Natural killer cell (primary cell): ENCODE measurements around the gene BOD1L1. TPM values are rescaled to one million over a fixed set of nuclear protein-coding genes. Genes with fewer than 3 reads are reported as not detected.
A peak's percentile ranks its signal among the peaks of the same experiment; 100 is the strongest.

Experiments
- ATAC-seq, 3 donors: fragments of 150-1000 bp in 2 of 3; fragments of 200-7000 bp in 1 of 3; cut with Tn5 transposase; 1 replicate in 1 of 3; 2 replicates in 2 of 3; pipeline ENCODE4 v1.10.0; 2021; ENCODE audit warnings: mild to moderate bottlenecking in 2 of 3, moderate library complexity in 2 of 3
- DNase-seq, 2 donors: peaks; one replicate each; pipeline versions ENCODE4 v3.0.0 to v3.0.0-alpha.2; 2013 to 2021; ENCODE audit warnings: mixed read lengths in 1 of 2
- H3K27ac ChIP-seq: one replicate; pipeline ENCODE4 v1.5.1; 2013; ENCODE audit warnings: mild to moderate bottlenecking, low read length
- H3K27me3 ChIP-seq: one replicate; pipeline ENCODE4 v1.6.1; 2013; ENCODE audit warnings: low read length; ENCODE audit not compliant: control insufficient read depth, insufficient read depth
- H3K36me3 ChIP-seq: one replicate; pipeline ENCODE4 v1.6.1; 2013; ENCODE audit warnings: low read length; ENCODE audit not compliant: control insufficient read depth, insufficient read depth
- H3K4me1 ChIP-seq: one replicate; pipeline ENCODE4 v1.6.1; 2013; ENCODE audit warnings: low read length; ENCODE audit not compliant: control insufficient read depth, insufficient read depth
- H3K4me3 ChIP-seq: one replicate; pipeline ENCODE4 v1.5.1; 2013; ENCODE audit warnings: low read length
- H3K9me3 ChIP-seq: one replicate; pipeline ENCODE4 v1.6.1; 2013; ENCODE audit warnings: low read length; ENCODE audit not compliant: control insufficient read depth, insufficient read depth
- H3K27ac Mint-ChIP-seq, 2 donors: one replicate each; pipeline ENCODE4 v1.8.0; 2022; ENCODE audit warnings: mild to moderate bottlenecking in 2 of 2, mixed read lengths in 2 of 2, moderate library complexity in 1 of 2
- H3K27me3 Mint-ChIP-seq, 2 donors: one replicate each; pipeline ENCODE4 v1.8.0; 2022; ENCODE audit warnings: low read depth in 2 of 2, mixed read lengths in 2 of 2
- H3K36me3 Mint-ChIP-seq: one replicate; pipeline ENCODE4 v1.8.0; 2022; ENCODE audit warnings: mixed read lengths
- H3K4me1 Mint-ChIP-seq, 2 donors: one replicate each; pipeline ENCODE4 v1.8.0; 2022; ENCODE audit warnings: mixed read lengths in 2 of 2
- H3K4me3 Mint-ChIP-seq: one replicate; pipeline ENCODE4 v1.8.0; 2022; ENCODE audit warnings: mild to moderate bottlenecking, moderate library complexity, mixed read lengths
- H3K9me3 Mint-ChIP-seq, 2 donors: one replicate each; pipeline ENCODE4 v1.8.0; 2022; ENCODE audit warnings: mixed read lengths in 2 of 2
- WGBS: methylation state at CpG from one replicate; pipeline ENCODE4 v1.1.7; 2013; ENCODE audit warnings: missing lambda C conversion rate; ENCODE audit not compliant: insufficient coverage; 5-methylcytosine and 5-hydroxymethylcytosine counted together
- intact Hi-C: fragments of 100-400 bp; cut with micrococcal nuclease; formaldehyde crosslinking; loops from one replicate; pipeline ENCODE4 v1.14.2; 2022
- total RNA-seq, 4 donors: library from RNA; stranded (reverse); fragments of 120-200 nt in 1 of 4; gene quantifications; one replicate each; pipeline versions ENCODE4 v1.2.3 to v1.2.4, GENCODE V29; 2013 to 2022
- TF ChIP-seq, protein P1 (sequence below): fragments of 200-600 bp; IDR thresholded peaks from one replicate; pipeline ENCODE4 v1.8.0; 2022; ENCODE audit warnings: antibody characterized with exemption

Gene BOD1L1
- total RNA-seq, 3 donors from 2014 or later (not counting 1 experiment from before 2014, with no cell fraction given): 62.2 to 69.1 (median 67.7) TPM

GRCh38 chr4:13539619-13540445 is 87.7 kb downstream of the BOD1L1 start:
- Mint-ChIP-seq H3K36me3 (peaks cover 11% of the 10 kb centered on the region), H3K27ac (no peak overlapping the region), H3K4me1 (peaks cover 9 to 26% of the 10 kb centered on the region in 2 donors), H3K9me3 (peaks cover 2 to 3% of the 10 kb centered on the region in 2 donors), H3K27me3 (peaks cover 68 to 71% of the 10 kb centered on the region in 2 donors), H3K4me3 (no peak overlapping the region)
- intact Hi-C loops: no loop called here
- TF ChIP-seq, protein P1, sequence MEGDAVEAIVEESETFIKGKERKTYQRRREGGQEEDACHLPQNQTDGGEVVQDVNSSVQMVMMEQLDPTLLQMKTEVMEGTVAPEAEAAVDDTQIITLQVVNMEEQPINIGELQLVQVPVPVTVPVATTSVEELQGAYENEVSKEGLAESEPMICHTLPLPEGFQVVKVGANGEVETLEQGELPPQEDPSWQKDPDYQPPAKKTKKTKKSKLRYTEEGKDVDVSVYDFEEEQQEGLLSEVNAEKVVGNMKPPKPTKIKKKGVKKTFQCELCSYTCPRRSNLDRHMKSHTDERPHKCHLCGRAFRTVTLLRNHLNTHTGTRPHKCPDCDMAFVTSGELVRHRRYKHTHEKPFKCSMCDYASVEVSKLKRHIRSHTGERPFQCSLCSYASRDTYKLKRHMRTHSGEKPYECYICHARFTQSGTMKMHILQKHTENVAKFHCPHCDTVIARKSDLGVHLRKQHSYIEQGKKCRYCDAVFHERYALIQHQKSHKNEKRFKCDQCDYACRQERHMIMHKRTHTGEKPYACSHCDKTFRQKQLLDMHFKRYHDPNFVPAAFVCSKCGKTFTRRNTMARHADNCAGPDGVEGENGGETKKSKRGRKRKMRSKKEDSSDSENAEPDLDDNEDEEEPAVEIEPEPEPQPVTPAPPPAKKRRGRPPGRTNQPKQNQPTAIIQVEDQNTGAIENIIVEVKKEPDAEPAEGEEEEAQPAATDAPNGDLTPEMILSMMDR: no peak
- Histone ChIP-seq H3K4me3 (no peak overlapping the region), H3K36me3 (no peaks in the 10 kb centered on the region), H3K9me3 (peaks cover 52% of the 10 kb centered on the region), H3K27me3 (peaks cover 85% of the 10 kb centered on the region), H3K4me1 (peaks cover 41% of the 10 kb centered on the region), H3K27ac (no peak overlapping the region)
- DNase-seq (no peak), ATAC-seq (no peak)
- 10% methylated on average over 40 of the region's 42 CpGs for WGBS

DNA sequence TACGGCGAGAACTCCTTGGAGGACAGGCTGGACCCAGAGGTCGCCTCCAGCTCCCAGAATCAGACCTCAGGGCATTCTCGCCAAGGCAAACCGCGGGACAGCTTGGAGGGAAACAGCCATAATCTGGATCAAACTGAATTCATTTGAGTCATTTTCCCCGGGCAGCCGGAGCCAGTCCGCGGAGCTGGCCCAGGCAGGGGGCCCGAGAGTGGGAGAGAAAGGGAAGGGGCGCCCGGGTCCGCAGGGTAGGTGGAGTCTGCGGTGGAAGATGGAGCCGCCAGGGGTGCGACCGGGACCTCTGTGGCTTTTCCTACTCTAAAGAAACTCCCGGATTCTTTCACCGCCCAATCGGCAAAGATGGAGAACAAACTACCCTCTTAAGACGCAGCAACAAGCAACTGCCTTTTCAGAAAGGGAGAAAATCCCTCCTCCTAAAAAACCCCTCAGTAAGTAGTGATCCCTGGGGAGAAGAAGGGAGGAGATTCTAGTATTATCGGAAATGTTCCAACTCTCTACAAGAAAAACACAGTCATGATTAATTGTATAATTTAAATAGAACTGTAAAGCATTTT is 88.4 kb downstream of the BOD1L1 start:
- Histone ChIP-seq H3K27ac (no peak overlapping the region), H3K36me3 (no peaks in the 10 kb centered on the region), H3K27me3 (peaks cover 91% of the 10 kb centered on the region), H3K9me3 (peaks cover 54% of the 10 kb centered on the region), H3K4me3 (no peak overlapping the region), H3K4me1 (peaks cover 39% of the 10 kb centered on the region)
- peaks cover 2 to 3% of the 10 kb centered on the region in 2 donors for H3K9me3 Mint-ChIP-seq
- peaks cover 9 to 23% of the 10 kb centered on the region in 2 donors for H3K4me1 Mint-ChIP-seq
- no peak overlapping the region for H3K4me3 Mint-ChIP-seq
- DNase-seq (no peak), ATAC-seq (no peak)
- intact Hi-C loops: no loop called here
- 8% methylated on average over 19 of the region's 23 CpGs for WGBS
- TF ChIP-seq, protein P1: no peak
- peaks cover 11% of the 10 kb centered on the region for H3K36me3 Mint-ChIP-seq
- no peak overlapping the region for H3K27ac Mint-ChIP-seq
- peaks cover 72 to 75% of the 10 kb centered on the region in 2 donors for H3K27me3 Mint-ChIP-seq

GRCh38 chr4:13538427-13538973 is 89.0 kb downstream of the BOD1L1 start:
- Mint-ChIP-seq H3K4me1 (peaks cover 9 to 21% of the 10 kb centered on the region in 2 donors), H3K36me3 (peaks cover 11% of the 10 kb centered on the region), H3K27me3 (peaks cover 76 to 80% of the 10 kb centered on the region in 2 donors), H3K27ac (peak overlapping the region in 1 of 2 donors; percentile 22), H3K4me3 (peak overlapping the region; percentile 38), H3K9me3 (peaks cover 2 to 3% of the 10 kb centered on the region in 2 donors)
- no peak overlapping the region for H3K27ac ChIP-seq
- DNase-seq (no peak), ATAC-seq (no peak)
- H3K36me3 ChIP-seq: no peaks in the 10 kb centered on the region
- peaks cover 93% of the 10 kb centered on the region for H3K27me3 ChIP-seq
- H3K4me3 ChIP-seq: no peak overlapping the region
- peaks cover 54% of the 10 kb centered on the region for H3K9me3 ChIP-seq
- TF ChIP-seq, protein P1: no peak
- intact Hi-C loops: no loop called here
- WGBS: 20% methylated on average over 13 of the region's 16 CpGs
- H3K4me1 ChIP-seq: peaks cover 38% of the 10 kb centered on the region
